HG03439 (cell line): Measurements from ENCODE around the gene ZSWIM6.
"Not testable (repeated sequence)": the region's sequence is repeated elsewhere in the genome, so short reads cannot be mapped to it uniquely, and the experiment has no call there.

Source experiments
- ATAC-seq: cut with Tn5 transposase; IDR thresholded peaks from one replicate; pipeline ENCODE4 v1.9.1; 2021; ENCODE audit warnings: mild to moderate bottlenecking, moderate library complexity; ENCODE audit not compliant: unreplicated experiment

ZSWIM6 gene

GRCh38 chr5:61402970-61403900, 71.2 kb downstream of the ZSWIM6 start:
- no peak for ATAC-seq

- ATAC-seq = no peak
Measured at GRCh38 chr5:61405511-61406295, 73.6 kb downstream of the ZSWIM6 start.

GRCh38 chr5:61406497-61406896, 74.4 kb downstream of the ZSWIM6 start:
- ATAC-seq = not testable (repeated sequence)

- no peak for ATAC-seq
Measured at GRCh38 chr5:61407706-61408270, 75.7 kb downstream of the ZSWIM6 start.

- peak; percentile 98 for ATAC-seq
Measured at GRCh38 chr5:61408476-61409168, 76.6 kb downstream of the ZSWIM6 start.

GRCh38 chr5:61409568-61409967, 77.5 kb downstream of the ZSWIM6 start:
- no peak for ATAC-seq

GRCh38 chr5:61410811-61411210, 78.8 kb downstream of the ZSWIM6 start:
- ATAC-seq = no peak

GRCh38 chr5:61412361-61412760, 80.3 kb downstream of the ZSWIM6 start:
- ATAC-seq = no peak

- ATAC-seq = not testable (repeated sequence)
Measured at GRCh38 chr5:61413205-61413604, 81.1 kb downstream of the ZSWIM6 start.

- ATAC-seq = no peak
Measured at GRCh38 chr5:61414806-61415205, 82.7 kb downstream of the ZSWIM6 start.

- ATAC-seq = no peak
Measured at GRCh38 chr5:61416010-61416409, 84.0 kb downstream of the ZSWIM6 start.

- no peak for ATAC-seq
Measured at GRCh38 chr5:61416420-61416819, 84.4 kb downstream of the ZSWIM6 start.

GRCh38 chr5:61417340-61417739, 85.3 kb downstream of the ZSWIM6 start:
- no peak for ATAC-seq

- no peak for ATAC-seq
Measured at GRCh38 chr5:61417851-61418250, 85.8 kb downstream of the ZSWIM6 start.

- ATAC-seq = no peak
Measured at GRCh38 chr5:61419106-61419505, 87.0 kb downstream of the ZSWIM6 start.

- no peak for ATAC-seq
Measured at GRCh38 chr5:61420016-61420415, 88.0 kb downstream of the ZSWIM6 start.

GRCh38 chr5:61421262-61421661, 89.2 kb downstream of the ZSWIM6 start:
- not testable (repeated sequence) for ATAC-seq

- no peak for ATAC-seq
Measured at GRCh38 chr5:61423487-61424145, 91.6 kb downstream of the ZSWIM6 start.

GRCh38 chr5:61425918-61426317, 93.9 kb downstream of the ZSWIM6 start:
- no peak for ATAC-seq

- no peak for ATAC-seq
Measured at GRCh38 chr5:61429906-61430305, 97.8 kb downstream of the ZSWIM6 start.
